ENCODE data around the gene ZNF664.

- TF ChIP-seq POLR2AphosphoS5 (IDR thresholded peaks at IDR 0.05; ENCODE audit: low read depth, low read length) (no peak), POLR2A (IDR thresholded peaks at IDR 0.05; ENCODE audit: low read depth, low read length) (no peak)
Measured at GRCh38 chr12:123941000-123941399, 32.0 kb upstream of the ZNF664 start.

Data from GM12892 (cell line).